Left lung (tissue), 10 donors: ENCODE measurements around the gene CSNK1G2. TPM values are rescaled to one million over a fixed set of nuclear protein-coding genes. Genes with fewer than 3 reads are reported as not detected.

Experiments
- ATAC-seq: fragments of 200-7000 bp; cut with Tn5 transposase; one replicate; pipeline ENCODE4 v1.9.1; 2020; ENCODE audit warnings: moderate library complexity
- DNase-seq, 4 donors: peaks; one replicate each; pipeline ENCODE4 v3.0.0-alpha.2; 2013 to 2020
- H3K27ac ChIP-seq, 2 donors: fragments of 200-600 bp; sonication (generic) in 1 of 2; one replicate each; pipeline versions ENCODE4 v1.5.0 to v1.8.0; 2020 to 2021
- H3K27me3 ChIP-seq, 2 donors: fragments of 200-600 bp; sonication (generic) in 1 of 2; one replicate each; pipeline versions ENCODE4 v1.5.0 to v1.8.0; 2020 to 2021
- H3K36me3 ChIP-seq, 2 donors: fragments of 200-600 bp; sonication (generic) in 1 of 2; one replicate each; pipeline versions ENCODE4 v1.5.0 to v1.8.0; 2020 to 2021
- H3K4me1 ChIP-seq, 2 donors: fragments of 200-600 bp; one replicate each; pipeline ENCODE4 v1.8.0; 2021
- H3K4me3 ChIP-seq, 2 donors: fragments of 200-600 bp; sonication (generic) in 1 of 2; one replicate each; pipeline versions ENCODE4 v1.5.0 to v1.8.0; 2020 to 2021; ENCODE audit warnings: mild to moderate bottlenecking in 1 of 2
- H3K9me3 ChIP-seq, 2 donors: fragments of 200-600 bp; sonication (generic) in 1 of 2; one replicate each; pipeline versions ENCODE4 v1.5.0 to v1.8.0; 2020 to 2021
- intact Hi-C, 2 donors: fragments of 100-400 bp; cut with DNase I; formaldehyde crosslinking; loops; one replicate each; pipeline versions ENCODE4 v1.11.2 to v1.14.2; 2022
- polyA plus RNA-seq, 6 donors: library from polyadenylated mRNA; unstranded; fragments of 120-200 nt; gene quantifications; one replicate each; pipeline ENCODE4 v1.2.1, GENCODE V29; 2013; ENCODE audit not compliant: insufficient read length in 6 of 6
- total RNA-seq, 2 donors: library from RNA; stranded (reverse); fragmentation: NEBNext Ultra II Directional; extraction: Animal tissue kit (Norgen Biotek cat#: 25700); gene quantifications; one replicate each; pipeline ENCODE4 v1.2.1, GENCODE V29; 2021
- TF ChIP-seq, protein P1 (sequence below), 2 donors: fragments of 200-600 bp; sonication (generic) in 1 of 2; IDR thresholded peaks; one replicate each; pipeline versions ENCODE4 v1.5.0 to v1.8.0; 2021; ENCODE audit warnings: antibody characterized with exemption in 2 of 2
- donor health status: DM: no; HTN: yes; CAD: no.
- donor health status: DM: no; HTN: no; CAD: no.

Gene CSNK1G2
- total and polyA plus RNA-seq, 8 donors = 35.6 to 64.5 (median 44.6) TPM

GRCh38 chr19:2003874-2004273, 62.9 kb downstream of the CSNK1G2 start:
- no peak for DNase-seq
- no peak overlapping the region for H3K4me3 ChIP-seq
- no peak for ATAC-seq
- no peaks in the 10 kb centered on the region for H3K27me3 ChIP-seq
- H3K4me1 ChIP-seq = no peaks in the 10 kb centered on the region
- intact Hi-C loops = no loop called here
- no peaks in the 10 kb centered on the region for H3K9me3 ChIP-seq
- H3K36me3 ChIP-seq = peaks cover 0 to 27% of the 10 kb centered on the region in 2 donors
- TF ChIP-seq, protein P1, sequence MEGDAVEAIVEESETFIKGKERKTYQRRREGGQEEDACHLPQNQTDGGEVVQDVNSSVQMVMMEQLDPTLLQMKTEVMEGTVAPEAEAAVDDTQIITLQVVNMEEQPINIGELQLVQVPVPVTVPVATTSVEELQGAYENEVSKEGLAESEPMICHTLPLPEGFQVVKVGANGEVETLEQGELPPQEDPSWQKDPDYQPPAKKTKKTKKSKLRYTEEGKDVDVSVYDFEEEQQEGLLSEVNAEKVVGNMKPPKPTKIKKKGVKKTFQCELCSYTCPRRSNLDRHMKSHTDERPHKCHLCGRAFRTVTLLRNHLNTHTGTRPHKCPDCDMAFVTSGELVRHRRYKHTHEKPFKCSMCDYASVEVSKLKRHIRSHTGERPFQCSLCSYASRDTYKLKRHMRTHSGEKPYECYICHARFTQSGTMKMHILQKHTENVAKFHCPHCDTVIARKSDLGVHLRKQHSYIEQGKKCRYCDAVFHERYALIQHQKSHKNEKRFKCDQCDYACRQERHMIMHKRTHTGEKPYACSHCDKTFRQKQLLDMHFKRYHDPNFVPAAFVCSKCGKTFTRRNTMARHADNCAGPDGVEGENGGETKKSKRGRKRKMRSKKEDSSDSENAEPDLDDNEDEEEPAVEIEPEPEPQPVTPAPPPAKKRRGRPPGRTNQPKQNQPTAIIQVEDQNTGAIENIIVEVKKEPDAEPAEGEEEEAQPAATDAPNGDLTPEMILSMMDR (IDR thresholded peaks at IDR 0.05) = no peak
- H3K27ac ChIP-seq = no peak overlapping the region

- intact Hi-C loops = no loop called here
- TF ChIP-seq, protein P1 (IDR thresholded peaks at IDR 0.05) = no peak
- Histone ChIP-seq H3K36me3 (no peaks in the 10 kb centered on the region), H3K4me3 (no peak overlapping the region), H3K27ac (no peak overlapping the region), H3K9me3 (no peaks in the 10 kb centered on the region), H3K27me3 (no peaks in the 10 kb centered on the region), H3K4me1 (peaks cover 0 to 3% of the 10 kb centered on the region in 2 donors)
- ATAC-seq = no peak
- no peak for DNase-seq
Observed at GRCh38 chr19:2010135-2010668, 69.2 kb downstream of the CSNK1G2 start.

GRCh38 chr19:2011169-2011568, 70.2 kb downstream of the CSNK1G2 start:
- DNase-seq (no peak), ATAC-seq (no peak)
- Histone ChIP-seq H3K4me1 (peaks cover 0 to 5% of the 10 kb centered on the region in 2 donors), H3K36me3 (no peaks in the 10 kb centered on the region), H3K9me3 (no peaks in the 10 kb centered on the region), H3K27me3 (no peaks in the 10 kb centered on the region), H3K4me3 (no peak overlapping the region), H3K27ac (no peak overlapping the region)
- intact Hi-C loops = no loop called here
- TF ChIP-seq, protein P1 (IDR thresholded peaks at IDR 0.05) = no peak

DNA sequence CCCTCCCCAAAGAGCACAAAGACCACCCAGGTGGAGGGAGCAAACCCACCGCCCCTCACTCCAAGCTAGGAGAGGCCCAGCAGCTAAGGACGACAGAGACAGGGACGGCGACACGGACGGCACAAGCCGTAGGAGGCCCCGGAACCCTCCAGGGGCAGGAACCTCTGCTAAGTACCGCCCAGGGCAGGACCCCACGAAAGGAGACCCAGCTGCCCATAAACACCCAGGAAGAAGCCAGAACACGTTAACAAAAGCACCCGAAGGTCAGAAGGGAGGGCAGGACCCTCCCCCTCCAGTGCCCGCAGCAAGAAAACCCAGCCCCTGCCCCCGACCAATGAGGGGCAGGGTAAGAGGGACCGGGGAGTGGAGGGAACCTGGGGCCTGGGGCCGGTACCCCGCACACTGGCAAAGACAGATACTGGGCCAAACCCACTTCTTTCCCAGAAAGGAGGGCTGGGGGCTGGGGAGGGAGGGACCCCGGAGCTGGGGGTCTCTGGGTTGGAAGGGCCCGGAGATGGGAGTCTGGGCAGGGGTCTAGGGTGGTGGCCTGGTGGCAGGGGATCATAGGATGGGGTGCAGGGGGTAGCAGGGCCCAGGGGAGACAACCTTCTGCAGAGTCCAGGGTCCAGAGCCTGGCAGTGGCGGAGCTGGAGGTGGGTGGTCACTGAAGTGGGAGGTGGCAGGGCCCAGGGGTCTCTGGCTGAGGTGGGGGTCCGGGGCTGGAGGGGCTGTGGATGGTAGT, 72.1 kb downstream of the CSNK1G2 start:
- TF ChIP-seq, protein P1 (IDR thresholded peaks at IDR 0.05) = no peak
- ATAC-seq = no peak
- intact Hi-C loops = no loop called here
- no peak overlapping the region for H3K27ac ChIP-seq
- H3K4me1 ChIP-seq = peaks cover 0 to 11% of the 10 kb centered on the region in 2 donors
- H3K27me3 ChIP-seq = no peaks in the 10 kb centered on the region
- no peak for DNase-seq
- no peaks in the 10 kb centered on the region for H3K36me3 ChIP-seq
- no peak overlapping the region for H3K4me3 ChIP-seq
- H3K9me3 ChIP-seq = no peaks in the 10 kb centered on the region

- DNase-seq (no peak), ATAC-seq (no peak)
- Histone ChIP-seq H3K36me3 (no peaks in the 10 kb centered on the region), H3K9me3 (no peaks in the 10 kb centered on the region), H3K4me3 (no peak overlapping the region), H3K27ac (no peak overlapping the region), H3K4me1 (peaks cover 0 to 11% of the 10 kb centered on the region in 2 donors), H3K27me3 (no peaks in the 10 kb centered on the region)
- intact Hi-C loops = no loop called here
- TF ChIP-seq, protein P1 (IDR thresholded peaks at IDR 0.05) = no peak
Observed at GRCh38 chr19:2013683-2013961, 72.7 kb downstream of the CSNK1G2 start.
